Measurements from ENCODE around the gene CASS4. TPM values are rescaled to one million over a fixed set of nuclear protein-coding genes. Genes with fewer than 3 reads are reported as not detected.

CASS4 gene
- total and polyA plus RNA-seq, 4 donors: 0.26 to 1.6 (median 1.1) TPM

DNA sequence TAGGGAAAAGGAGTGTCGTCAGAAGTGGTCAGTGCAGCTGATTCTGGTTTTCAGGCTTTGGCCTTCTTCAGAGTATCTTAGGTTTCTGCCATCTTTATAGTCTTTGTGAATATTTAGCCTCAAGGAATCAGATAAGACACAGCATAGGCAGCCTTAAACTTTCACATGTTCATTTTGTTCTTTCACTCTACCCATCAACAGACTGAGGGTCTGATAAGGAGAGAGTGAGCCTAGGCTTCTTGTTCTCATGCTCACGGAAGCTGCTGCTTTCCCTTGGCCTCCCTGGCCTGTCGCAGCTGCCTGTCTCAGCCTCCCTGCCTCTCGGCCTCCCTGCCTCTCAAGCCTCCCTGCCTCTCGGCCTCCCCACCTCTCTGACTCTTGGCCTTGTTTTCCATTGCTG, 76.5 kb downstream of the CASS4 start:
- H3K27ac ChIP-seq (ENCODE audit: low read depth in 1 of 2, low read length in 2 of 2): no peak overlapping the region
- H3K9ac ChIP-seq (ENCODE audit: low read depth in 1 of 2, low read length in 2 of 2): no peak overlapping the region
- no peak overlapping the region for H3K4me3 ChIP-seq (ENCODE audit: low read depth in 1 of 3, low read length in 3 of 3)
- no peak for TF ChIP-seq YY1 (IDR thresholded peaks at IDR 0.05)
- TF ChIP-seq TAF1 (conservative IDR thresholded peaks at IDR 0.05): no peak
- no peak for TF ChIP-seq FOXA1 (IDR thresholded peaks at IDR 0.05)
- TF ChIP-seq GABPA (IDR thresholded peaks at IDR 0.05 in 1 of 2, conservative IDR thresholded peaks at IDR 0.05 in 1 of 2): no peak
- no peak for TF ChIP-seq ATF3 (IDR thresholded peaks at IDR 0.05)
- TF ChIP-seq MAX (IDR thresholded peaks at IDR 0.05): no peak
- TF ChIP-seq FOXA2 (IDR thresholded peaks at IDR 0.05): no peak
- no peak for TF ChIP-seq ZBTB33 (IDR thresholded peaks at IDR 0.05)
- TF ChIP-seq HNF4G (IDR thresholded peaks at IDR 0.05): no peak
- H3K4me1 ChIP-seq (ENCODE audit: control insufficient read depth in 4 of 4, insufficient read depth in 4 of 4, low read length in 3 of 4): no peaks in the 10 kb centered on the region
- DNase-seq (ENCODE audit: low spot score): no peak
- H3K9me3 ChIP-seq (ENCODE audit: control insufficient read depth in 4 of 4, low read length in 3 of 4): no peaks in the 10 kb centered on the region
- peaks cover 12 to 60% (median 37%) of the 10 kb centered on the region in 4 donors for H3K36me3 ChIP-seq (ENCODE audit: control insufficient read depth in 4 of 4, insufficient read depth in 3 of 4, low read depth in 1 of 4, low read length in 3 of 4)
- 98% methylated on average over 5 of the region's 5 CpGs for WGBS
- H3K27me3 ChIP-seq (ENCODE audit: control insufficient read depth in 4 of 4, insufficient read depth in 4 of 4, low read length in 3 of 4): no peaks in the 10 kb centered on the region

DNA sequence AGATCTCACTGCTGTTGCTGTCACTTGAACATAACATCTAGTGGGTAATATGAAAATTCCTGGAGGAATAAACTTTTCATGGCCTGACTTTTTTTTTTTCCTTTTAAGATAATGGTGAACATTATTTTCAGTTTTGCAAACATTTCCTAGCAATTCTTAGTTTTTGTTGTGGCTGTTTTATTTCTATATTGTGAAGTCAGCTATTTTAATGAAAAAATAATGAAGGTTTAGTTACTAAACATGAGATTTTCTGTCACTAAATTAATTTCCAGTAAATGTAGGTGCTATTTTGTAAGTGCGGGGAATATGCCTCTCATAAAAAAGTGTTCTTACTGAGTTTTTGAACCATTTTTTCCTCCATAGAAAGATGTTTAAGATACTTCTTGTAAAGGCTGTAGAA, 89.1 kb downstream of the CASS4 start:
- no peak for DNase-seq (ENCODE audit: low spot score)
- peaks cover 1 to 14% (median 7%) of the 10 kb centered on the region in 4 donors for H3K36me3 ChIP-seq (ENCODE audit: control insufficient read depth in 4 of 4, insufficient read depth in 3 of 4, low read depth in 1 of 4, low read length in 3 of 4)
- no peak overlapping the region for H3K27ac ChIP-seq (ENCODE audit: low read depth in 1 of 2, low read length in 2 of 2)
- no peak for TF ChIP-seq FOXA2 (IDR thresholded peaks at IDR 0.05)
- no peak for TF ChIP-seq TAF1 (conservative IDR thresholded peaks at IDR 0.05)
- no peak for TF ChIP-seq ZBTB33 (IDR thresholded peaks at IDR 0.05)
- no peak for TF ChIP-seq RAD21 (IDR thresholded peaks at IDR 0.05)
- TF ChIP-seq REST (IDR thresholded peaks at IDR 0.05): no peak
- no peak for TF ChIP-seq NR2F2 (IDR thresholded peaks at IDR 0.05)
- no peak for TF ChIP-seq EGR1 (IDR thresholded peaks at IDR 0.05; ENCODE audit: low read depth in 2 of 2)
- no peak for TF ChIP-seq ATF3 (IDR thresholded peaks at IDR 0.05)
- TF ChIP-seq RXRA (IDR thresholded peaks at IDR 0.05): no peak
- TF ChIP-seq JUND (IDR thresholded peaks at IDR 0.05): no peak
- no peak for TF ChIP-seq SP1 (IDR thresholded peaks at IDR 0.05)
- TF ChIP-seq MAX (IDR thresholded peaks at IDR 0.05): no peak
- TF ChIP-seq CTCF (IDR thresholded peaks at IDR 0.05; ENCODE audit: low read depth, low read length, missing input control): no peak
- TF ChIP-seq HNF4G (IDR thresholded peaks at IDR 0.05): no peak
- no peak for TF ChIP-seq YY1 (IDR thresholded peaks at IDR 0.05)
- WGBS: 99% methylated on average over 1 of the region's 1 CpG
- H3K4me3 ChIP-seq (ENCODE audit: low read depth in 1 of 3, low read length in 3 of 3): no peak overlapping the region
- H3K27me3 ChIP-seq (ENCODE audit: control insufficient read depth in 4 of 4, insufficient read depth in 4 of 4, low read length in 3 of 4): no peaks in the 10 kb centered on the region
- no peaks in the 10 kb centered on the region for H3K4me1 ChIP-seq (ENCODE audit: control insufficient read depth in 4 of 4, insufficient read depth in 4 of 4, low read length in 3 of 4)
- no peaks in the 10 kb centered on the region for H3K9me3 ChIP-seq (ENCODE audit: control insufficient read depth in 4 of 4, low read length in 3 of 4)
- H3K9ac ChIP-seq (ENCODE audit: low read depth in 1 of 2, low read length in 2 of 2): no peak overlapping the region
